Pancreas (tissue), 10 donors: ENCODE results near the gene TOR1AIP2. TPM values are rescaled to one million over a fixed set of nuclear protein-coding genes. Genes with fewer than 3 reads are reported as not detected.

Experiments used
- ATAC-seq, 4 donors: fragments of 200-7000 bp; cut with Tn5 transposase; one replicate each; pipeline versions ENCODE4 v1.8.0 to v1.9.1; 2020; ENCODE audit warnings: mild to moderate bottlenecking in 4 of 4, moderate library complexity in 4 of 4
- DNase-seq, 6 donors: peaks; one replicate each; pipeline ENCODE4 v3.0.0-alpha.2; 2020
- FAIRE-seq: peaks from 2 replicates; lab custom pipeline; 2012; peaks lifted over from hg19 to GRCh38; lab: Jason Lieb, UNC
- H3K27ac ChIP-seq, 4 donors: fragments of 200-600 bp; sonication (generic); 1 replicate in 3 of 4; 2 replicates in 1 of 4; pipeline versions ENCODE4 v1.5.0 to v1.8.0; 2020
- H3K27me3 ChIP-seq, 4 donors: fragments of 200-600 bp; one replicate each; pipeline ENCODE4 v1.8.0; 2021
- H3K36me3 ChIP-seq, 3 donors: fragments of 200-600 bp; sonication (generic) in 1 of 3; one replicate each; pipeline versions ENCODE4 v1.5.0 to v1.8.0; 2020 to 2021
- H3K4me1 ChIP-seq, 3 donors: fragments of 200-600 bp; one replicate each; pipeline ENCODE4 v1.8.0; 2021
- H3K4me3 ChIP-seq, 4 donors: fragments of 200-600 bp; sonication (generic) in 2 of 4; one replicate each; pipeline versions ENCODE4 v1.5.0 to v1.8.0; 2020 to 2021
- H3K9me3 ChIP-seq, 4 donors: fragments of 200-600 bp; one replicate each; pipeline ENCODE4 v1.8.0; 2021
- CTCF ChIP-seq, 4 donors: fragments of 200-600 bp; sonication (generic) in 3 of 4; IDR thresholded peaks; one replicate each; pipeline versions ENCODE4 v1.5.0 to v1.8.0; 2021; ENCODE audit warnings: antibody characterized with exemption in 4 of 4
- WGBS, 2 donors: extraction: QIAGEN DNeasy Blood & Tissue Kit; methylation state at CpG; one replicate each; pipeline ENCODE4 v1.1.7; 2013; 5-methylcytosine and 5-hydroxymethylcytosine counted together
- intact Hi-C, 3 donors: fragments of 100-400 bp; cut with DNase I; formaldehyde crosslinking; loops; one replicate each; pipeline versions ENCODE4 v1.11.1 to v1.14.2; 2022
- polyA plus RNA-seq, 2 donors: library from polyadenylated mRNA; stranded (reverse); fragments of 200-250 nt; gene quantifications; one replicate each; pipeline ENCODE4 v1.2.3, GENCODE V29; 2013
- total RNA-seq, 6 donors: library from RNA; stranded (reverse); fragmentation: NEBNext Ultra II Directional in 4 of 6; extraction: Animal tissue kit (Norgen Biotek cat#: 25700) in 4 of 6; gene quantifications; one replicate each; pipeline versions ENCODE4 v1.2.1 to v1.2.4, GENCODE V29; 2021 to 2023
- donor health status: healthy with polysubstance abuse.
- donor health status: DM: no; HTN: no; CAD: no; lungs with moderate emphysema.
- donor health status: DM: no; HTN: no; CAD: no.
- donor health status: control.
- donor health status: control.
- donor health status: Bipolar disorder and iron deficiency.
- donor health status: DM: yes; HTN: yes; CAD: no.
- donor health status: DM: no; HTN: no; CAD: no.
- donor health status: DM: no; HTN: no; CAD: no.
- donor health status: DM: yes; HTN: yes; CAD: no.

Gene TOR1AIP2
- total and polyA plus RNA-seq, 8 donors: 9.7 to 69.4 (median 33.6) TPM

- DNase-seq (no peak), FAIRE-seq (no peak), ATAC-seq (no peak)
- TF ChIP-seq CTCF (IDR thresholded peaks at IDR 0.05): no peak
- H3K27me3 ChIP-seq: no peaks in the 10 kb centered on the region
- H3K4me3 ChIP-seq: no peak overlapping the region
- no peaks in the 10 kb centered on the region for H3K4me1 ChIP-seq
- no peaks in the 10 kb centered on the region for H3K36me3 ChIP-seq
- 80 to 84% methylated on average over 9 of the region's 9 CpGs for WGBS, 2 donors
- intact Hi-C loops: no loop called here
- no peaks in the 10 kb centered on the region for H3K9me3 ChIP-seq
- H3K27ac ChIP-seq: no peak overlapping the region
These were observed 49.0 kb downstream of the TOR1AIP2 start for GRCh38 chr1:179828554-179829110.

- no peak overlapping the region for H3K27ac ChIP-seq
- FAIRE-seq: no peak
- WGBS, 2 donors: 71 to 75% methylated on average over 7 of the region's 7 CpGs
These were observed 50.9 kb downstream of the TOR1AIP2 start for GRCh38 chr1:179826626-179827280.

GRCh38 chr1:179825798-179826460 lies 51.7 kb downstream of the TOR1AIP2 start:
- DNase-seq (no peak), FAIRE-seq (no peak), ATAC-seq (no peak)
- H3K36me3 ChIP-seq: no peaks in the 10 kb centered on the region
- no peak overlapping the region for H3K27ac ChIP-seq
- 77 to 80% methylated on average over 13 of the region's 13 CpGs for WGBS, 2 donors
- intact Hi-C loops: no loop called here
- no peak overlapping the region for H3K4me3 ChIP-seq
- no peaks in the 10 kb centered on the region for H3K27me3 ChIP-seq
- no peak for TF ChIP-seq CTCF (IDR thresholded peaks at IDR 0.05)
- no peaks in the 10 kb centered on the region for H3K9me3 ChIP-seq
- H3K4me1 ChIP-seq: no peaks in the 10 kb centered on the region

More at GRCh38 chr1:179826626-179827280, 50.9 kb downstream of the TOR1AIP2 start:
- Histone ChIP-seq H3K4me3 (no peak overlapping the region), H3K36me3 (no peaks in the 10 kb centered on the region), H3K27me3 (no peaks in the 10 kb centered on the region), H3K9me3 (no peaks in the 10 kb centered on the region), H3K4me1 (no peaks in the 10 kb centered on the region)
- TF ChIP-seq CTCF (IDR thresholded peaks at IDR 0.05): no peak
- intact Hi-C loops: no loop called here
- no peak for ATAC-seq
- DNase-seq: no peak

GRCh38 chr1:179825206-179825605 lies 52.4 kb downstream of the TOR1AIP2 start:
- no peak for ATAC-seq
- intact Hi-C loops: no loop called here
- Histone ChIP-seq H3K27ac (no peak overlapping the region), H3K9me3 (no peaks in the 10 kb centered on the region), H3K36me3 (no peaks in the 10 kb centered on the region), H3K4me1 (no peaks in the 10 kb centered on the region), H3K27me3 (no peaks in the 10 kb centered on the region), H3K4me3 (no peak overlapping the region)
- FAIRE-seq: no peak
- no peak for TF ChIP-seq CTCF (IDR thresholded peaks at IDR 0.05)
- no peak for DNase-seq
- 79 to 81% methylated on average over 8 of the region's 8 CpGs for WGBS, 2 donors

GRCh38 chr1:179824265-179824664 lies 53.3 kb downstream of the TOR1AIP2 start:
- Histone ChIP-seq H3K4me3 (no peak overlapping the region), H3K27me3 (no peaks in the 10 kb centered on the region), H3K27ac (no peak overlapping the region), H3K9me3 (no peaks in the 10 kb centered on the region), H3K4me1 (no peaks in the 10 kb centered on the region), H3K36me3 (no peaks in the 10 kb centered on the region)
- no peak for TF ChIP-seq CTCF (IDR thresholded peaks at IDR 0.05)
- ATAC-seq (no peak), DNase-seq (no peak), FAIRE-seq (no peak)
- intact Hi-C loops: no loop called here
- 84 to 94% methylated on average over 6 of the region's 6 CpGs for WGBS, 2 donors
